Panc1 (cell line): ENCODE measurements around the gene FBP2. TPM values are rescaled to one million over a fixed set of nuclear protein-coding genes. Genes with fewer than 3 reads are reported as not detected.

ENCODE experiments used
- ATAC-seq: fragments of 200-7000 bp; cut with Tn5 transposase; 2 replicates; pipeline ENCODE4 v1.9.1; 2020; ENCODE audit warnings: mild to moderate bottlenecking, moderate library complexity
- BruUV-seq: library from RNA; stranded (reverse); fragments of 400-500 nt; replicated peaks from 2 replicates; lab custom pipeline; 2021; lab: Mats Ljungman, UMichigan
- CTCF ChIA-PET: fragments of 300-600 bp; sonication (Branson Sonifier 250); formaldehyde crosslinking; loops from one replicate; lab custom pipeline; 2022; ENCODE audit warnings: antibody characterized with exemption; lab: Charles Lee
- POLR2A ChIA-PET: fragments of 300-600 bp; sonication (Branson Sonifier 250); formaldehyde crosslinking; loops from one replicate; lab custom pipeline; 2022; ENCODE audit warnings: antibody characterized with exemption; lab: Charles Lee
- DNase-seq: peaks from one replicate; pipeline ENCODE4 v3.0.0-alpha.2; 2010; ENCODE audit warnings: low read depth, low spot score
- H3K27ac ChIP-seq: 2 replicates; pipeline ENCODE4 v1.5.1; 2011; ENCODE audit warnings: mild to moderate bottlenecking, low read length, inconsistent platforms
- H3K27me3 ChIP-seq: fragments of 200-500 bp; sonication (Bioruptor generic); 2 replicates; pipeline ENCODE4 v1.6.0; 2014; ENCODE audit warnings: low read length, inconsistent platforms; ENCODE audit not compliant: control insufficient read depth, insufficient read depth
- H3K36me3 ChIP-seq: fragments of 200-500 bp; sonication (Bioruptor generic); 2 replicates; pipeline ENCODE4 v1.5.1; 2014; ENCODE audit warnings: inconsistent platforms, mild to moderate bottlenecking, low read length, moderate library complexity; ENCODE audit not compliant: control insufficient read depth, insufficient read depth
- H3K4me1 ChIP-seq: 2 replicates; pipeline ENCODE4 v1.5.1; 2011; ENCODE audit warnings: inconsistent platforms, mild to moderate bottlenecking, low read length, moderate library complexity; ENCODE audit not compliant: control insufficient read depth, insufficient read depth
- H3K4me3 ChIP-seq, 2 experiments: 2 replicates each; pipeline ENCODE4 v1.5.1; 2011 to 2012; ENCODE audit warnings: low read depth in 2 of 2, low read length in 2 of 2, mild to moderate bottlenecking in 2 of 2, inconsistent platforms in 1 of 2, moderate library complexity in 1 of 2
- H3K9me3 ChIP-seq: fragments of 200-500 bp; sonication (Bioruptor generic); 2 replicates; pipeline ENCODE4 v1.5.1; 2014; ENCODE audit warnings: low read depth, mild to moderate bottlenecking, inconsistent platforms, low read length, moderate library complexity; ENCODE audit not compliant: control insufficient read depth, insufficient read depth
- CTCF ChIP-seq: fragments of 450-650 bp; IDR thresholded peaks from 2 replicates; pipeline ENCODE4 v1.5.1; 2017; ENCODE audit warnings: mild to moderate bottlenecking
- POLR2AphosphoS5 ChIP-seq: IDR thresholded peaks from 2 replicates; pipeline ENCODE4 v1.6.1; 2012; ENCODE audit warnings: mild to moderate bottlenecking, low read depth, low read length, moderate library complexity
- SIN3A ChIP-seq: IDR thresholded peaks from 2 replicates; pipeline ENCODE4 v1.6.1; 2012; ENCODE audit warnings: low read depth, mild to moderate bottlenecking, low read length, moderate library complexity, borderline replicate concordance; ENCODE audit not compliant: insufficient read depth
- TCF7L2 ChIP-seq: IDR thresholded peaks from 2 replicates; pipeline ENCODE4 v1.6.1; 2011; ENCODE audit warnings: mild to moderate bottlenecking, low read depth, low read length, inconsistent platforms
- in situ Hi-C: cut with HindIII; loops from 2 replicates; pipeline ENCODE4 v1.10.0; 2016; ENCODE audit warnings: low sequenced_read_pairs, low pct_unique_long_range_greater_than_20kb
- intact Hi-C: fragments of 100-400 bp; cut with micrococcal nuclease; formaldehyde crosslinking; loops from one replicate; pipeline ENCODE4 v1.10.0; 2022; ENCODE audit not compliant: unreplicated experiment
- total RNA-seq: library from RNA; stranded (reverse); gene quantifications from one replicate; pipeline ENCODE4 v1.2.1, GENCODE V29; 2021; ENCODE audit not compliant: unreplicated experiment
- TF ChIP-seq, protein P1 (sequence below), 2 experiments: IDR thresholded peaks; 2 replicates each; pipeline ENCODE4 v1.6.1; 2011 to 2012; ENCODE audit warnings: low read depth in 2 of 2, control low read depth in 1 of 2, low read length in 1 of 2, mild to moderate bottlenecking in 1 of 2, moderate library complexity in 1 of 2; ENCODE audit not compliant: insufficient read depth in 1 of 2

FBP2 gene
- total RNA-seq, 1 experiment from 2014 or later = not detected

- in situ Hi-C loops = no loop called here
- CTCF ChIA-PET = no interaction called here
- H3K9me3 ChIP-seq = no peaks in the 10 kb centered on the region
- no peaks in the 10 kb centered on the region; the same call in 1 of the 2 replicates for H3K27me3 ChIP-seq
- no peak for ATAC-seq
- no peak overlapping the region for H3K4me3 ChIP-seq
- no peaks in the 10 kb centered on the region for H3K4me1 ChIP-seq
- H3K36me3 ChIP-seq = no peaks in the 10 kb centered on the region
- no TSS peak for BruUV-seq
- intact Hi-C loops = no loop called here
- H3K27ac ChIP-seq = no peak overlapping the region
- TF ChIP-seq, protein P1, sequence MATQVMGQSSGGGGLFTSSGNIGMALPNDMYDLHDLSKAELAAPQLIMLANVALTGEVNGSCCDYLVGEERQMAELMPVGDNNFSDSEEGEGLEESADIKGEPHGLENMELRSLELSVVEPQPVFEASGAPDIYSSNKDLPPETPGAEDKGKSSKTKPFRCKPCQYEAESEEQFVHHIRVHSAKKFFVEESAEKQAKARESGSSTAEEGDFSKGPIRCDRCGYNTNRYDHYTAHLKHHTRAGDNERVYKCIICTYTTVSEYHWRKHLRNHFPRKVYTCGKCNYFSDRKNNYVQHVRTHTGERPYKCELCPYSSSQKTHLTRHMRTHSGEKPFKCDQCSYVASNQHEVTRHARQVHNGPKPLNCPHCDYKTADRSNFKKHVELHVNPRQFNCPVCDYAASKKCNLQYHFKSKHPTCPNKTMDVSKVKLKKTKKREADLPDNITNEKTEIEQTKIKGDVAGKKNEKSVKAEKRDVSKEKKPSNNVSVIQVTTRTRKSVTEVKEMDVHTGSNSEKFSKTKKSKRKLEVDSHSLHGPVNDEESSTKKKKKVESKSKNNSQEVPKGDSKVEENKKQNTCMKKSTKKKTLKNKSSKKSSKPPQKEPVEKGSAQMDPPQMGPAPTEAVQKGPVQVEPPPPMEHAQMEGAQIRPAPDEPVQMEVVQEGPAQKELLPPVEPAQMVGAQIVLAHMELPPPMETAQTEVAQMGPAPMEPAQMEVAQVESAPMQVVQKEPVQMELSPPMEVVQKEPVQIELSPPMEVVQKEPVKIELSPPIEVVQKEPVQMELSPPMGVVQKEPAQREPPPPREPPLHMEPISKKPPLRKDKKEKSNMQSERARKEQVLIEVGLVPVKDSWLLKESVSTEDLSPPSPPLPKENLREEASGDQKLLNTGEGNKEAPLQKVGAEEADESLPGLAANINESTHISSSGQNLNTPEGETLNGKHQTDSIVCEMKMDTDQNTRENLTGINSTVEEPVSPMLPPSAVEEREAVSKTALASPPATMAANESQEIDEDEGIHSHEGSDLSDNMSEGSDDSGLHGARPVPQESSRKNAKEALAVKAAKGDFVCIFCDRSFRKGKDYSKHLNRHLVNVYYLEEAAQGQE (IDR thresholded peaks at IDR 0.05; ENCODE audit: insufficient read depth in 1 of 2, low read depth in 2 of 2, low read length in 1 of 2) = no peak
- TF ChIP-seq CTCF = no peak
- POLR2A ChIA-PET = no interaction called here
- DNase-seq = no peak
Measured at GRCh38 chr9:94576131-94576530, 17.5 kb downstream of the FBP2 start.

- TF ChIP-seq SIN3A (no peak), CTCF (no peak), TCF7L2 (no peak), POLR2AphosphoS5 (no peak)
- TF ChIP-seq, protein P1 (IDR thresholded peaks at IDR 0.05; ENCODE audit: insufficient read depth in 1 of 2, low read depth in 2 of 2, low read length in 1 of 2) = no peak
- no peak for DNase-seq
- Histone ChIP-seq H3K36me3 (no peaks in the 10 kb centered on the region), H3K9me3 (no peaks in the 10 kb centered on the region), H3K4me1 (no peaks in the 10 kb centered on the region), H3K27ac (no peak overlapping the region), H3K4me3 (no peak overlapping the region), H3K27me3 (no peaks in the 10 kb centered on the region; the same call in 1 of the 2 replicates)
- intact Hi-C loops (no loop called here), in situ Hi-C loops (no loop called here)
- ChIA-PET CTCF (no interaction called here), POLR2A (no interaction called here)
- ATAC-seq = no peak
- BruUV-seq = no TSS peak
Measured at GRCh38 chr9:94568972-94569712, 24.5 kb downstream of the FBP2 start.
